GM23248 (cell line): ENCODE results near the gene NKRF.

Source experiments
- EZH2 ChIP-seq: fragments of 200-600 bp; sonication (generic); IDR thresholded peaks from 2 replicates; pipeline ENCODE4 v1.6.1; 2018; ENCODE audit warnings: antibody characterized with exemption, mild to moderate bottlenecking; ENCODE audit not compliant: insufficient read depth, poor library complexity, severe bottlenecking
- EZH2phosphoT487 ChIP-seq: fragments of 200-600 bp; sonication (generic); IDR thresholded peaks from 2 replicates; pipeline ENCODE4 v1.6.1; 2018; ENCODE audit warnings: antibody characterized with exemption, moderate library complexity, mild to moderate bottlenecking, low read depth; ENCODE audit not compliant: insufficient read depth

GRCh38 chrX:119647089-119647488 lies 40.9 kb upstream of the NKRF start:
- no peak for TF ChIP-seq EZH2
- no peak for TF ChIP-seq EZH2phosphoT487
